Activated T-helper 2 cell treated with anti-CD3 and anti-CD28 coated beads, Interferon-gamma antibody, Interleukin-2, Interleukin-4, amounts not matched to agents 10 μg/mL and 5 μg/mL and 100 μg/mL, durations not matched to agents 14 hours and 24 hours and 36 hours (primary cell): ENCODE data around the gene TRIM43. TPM values are rescaled to one million over a fixed set of nuclear protein-coding genes. Genes with fewer than 3 reads are reported as not detected.
"Not testable (repeated sequence)": the region's sequence is repeated elsewhere in the genome, so short reads cannot be mapped to it uniquely, and the experiment has no call there.

ENCODE experiments used
- DNase-seq: peaks from one replicate; pipeline ENCODE4 v3.0.0; 2021; ENCODE audit warnings: low spot score
- H3K27ac Mint-ChIP-seq: one replicate; pipeline ENCODE4 v1.8.0; 2021; ENCODE audit warnings: mixed read lengths
- H3K27me3 Mint-ChIP-seq: one replicate; pipeline ENCODE4 v1.8.0; 2021; ENCODE audit warnings: low read depth, mixed read lengths
- H3K36me3 Mint-ChIP-seq: one replicate; pipeline ENCODE4 v1.8.0; 2021; ENCODE audit warnings: low read depth, mixed read lengths
- H3K4me1 Mint-ChIP-seq: one replicate; pipeline ENCODE4 v1.8.0; 2021; ENCODE audit warnings: low read depth, mixed read lengths
- H3K4me3 Mint-ChIP-seq: one replicate; pipeline ENCODE4 v1.8.0; 2021; ENCODE audit warnings: low read depth, mild to moderate bottlenecking, moderate library complexity, mixed read lengths
- H3K9me3 Mint-ChIP-seq: one replicate; pipeline ENCODE4 v1.8.0; 2021; ENCODE audit warnings: mixed read lengths
- intact Hi-C: fragments of 100-400 bp; cut with micrococcal nuclease; formaldehyde crosslinking; loops from one replicate; pipeline ENCODE4 v1.15.1; 2023
- total RNA-seq: library from RNA; stranded (reverse); gene quantifications from 2 replicates; pipeline ENCODE4 v1.2.3, GENCODE V29; 2022

Gene TRIM43
- total RNA-seq, 1 donor from 2014 or later: 0.25 TPM

GRCh38 chr2:95601301-95601700 lies 9.5 kb downstream of the TRIM43 start:
- H3K27ac Mint-ChIP-seq, H3K36me3 Mint-ChIP-seq, DNase-seq, intact Hi-C loops, H3K4me1 Mint-ChIP-seq, H3K27me3 Mint-ChIP-seq, H3K4me3 Mint-ChIP-seq, H3K9me3 Mint-ChIP-seq: not testable (repeated sequence)

DNA sequence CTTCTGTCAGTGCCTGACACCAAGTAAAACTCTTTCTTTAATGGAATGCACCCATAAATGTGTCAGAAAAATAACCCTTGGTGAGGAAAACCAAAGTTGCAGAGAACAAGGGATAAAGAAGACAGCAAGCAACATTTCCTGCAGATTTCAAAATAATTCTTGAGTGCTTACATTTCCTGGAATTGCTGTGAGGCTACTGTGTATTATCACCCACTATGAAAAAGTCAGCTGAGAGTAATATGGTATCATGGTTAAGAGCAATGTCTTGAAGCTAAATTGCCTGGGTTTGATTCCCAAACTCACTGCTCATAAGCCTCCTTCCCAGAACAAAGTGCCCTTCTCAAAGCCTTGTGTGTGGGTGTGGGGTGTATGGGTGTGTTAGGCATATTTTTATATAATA lies 10.3 kb downstream of the TRIM43 start:
- intact Hi-C loops, H3K4me3 Mint-ChIP-seq, H3K27ac Mint-ChIP-seq, H3K9me3 Mint-ChIP-seq, DNase-seq, H3K36me3 Mint-ChIP-seq, H3K4me1 Mint-ChIP-seq, H3K27me3 Mint-ChIP-seq: not testable (repeated sequence)

DNA sequence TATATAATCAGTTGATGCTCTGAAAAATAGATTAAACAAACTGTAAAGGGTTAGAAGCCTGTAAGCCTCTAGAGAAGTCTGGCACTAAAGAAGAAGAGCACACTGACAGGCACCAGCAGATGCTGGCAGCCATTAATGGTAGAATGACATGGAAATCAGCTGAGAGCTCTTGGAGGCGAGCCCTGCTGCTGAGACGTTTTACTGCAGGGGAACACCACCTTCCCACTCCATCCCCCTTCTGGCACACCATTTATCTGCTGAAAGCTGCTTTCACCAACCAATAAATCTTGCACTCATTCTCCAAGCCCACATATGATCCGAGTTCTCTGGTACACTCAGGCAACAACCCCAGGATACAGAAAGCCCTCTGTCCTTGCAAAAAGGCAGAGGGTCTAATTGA lies 16.6 kb downstream of the TRIM43 start:
- DNase-seq, H3K9me3 Mint-ChIP-seq, H3K4me3 Mint-ChIP-seq, H3K4me1 Mint-ChIP-seq, H3K27me3 Mint-ChIP-seq, H3K36me3 Mint-ChIP-seq, H3K27ac Mint-ChIP-seq, intact Hi-C loops: not testable (repeated sequence)

- H3K36me3 Mint-ChIP-seq, intact Hi-C loops, H3K4me1 Mint-ChIP-seq, H3K27ac Mint-ChIP-seq, H3K4me3 Mint-ChIP-seq, H3K9me3 Mint-ChIP-seq, DNase-seq, H3K27me3 Mint-ChIP-seq: not testable (repeated sequence)
Measured at GRCh38 chr2:95609764-95610163, 18.0 kb downstream of the TRIM43 start.

DNA sequence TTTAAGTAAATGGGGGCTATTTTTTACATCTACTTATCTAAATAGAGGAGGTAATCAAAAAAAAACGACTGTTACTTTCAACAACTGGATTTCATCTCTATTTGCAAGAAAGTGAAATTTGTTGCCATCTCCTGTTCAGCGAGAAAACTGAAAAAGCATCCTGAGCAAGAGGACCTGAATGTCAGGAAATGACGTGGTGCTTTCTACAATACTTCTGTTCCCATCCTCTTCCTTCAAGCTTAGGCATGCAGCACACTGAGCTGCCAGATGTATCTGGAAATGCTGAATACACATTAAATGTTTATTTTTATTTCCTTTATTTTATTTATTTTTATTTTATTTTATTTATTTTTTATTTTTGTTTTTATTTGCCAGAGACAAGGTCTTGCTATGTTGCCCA lies 21.2 kb downstream of the TRIM43 start:
- H3K27ac Mint-ChIP-seq, H3K4me1 Mint-ChIP-seq, DNase-seq, H3K9me3 Mint-ChIP-seq, H3K4me3 Mint-ChIP-seq, H3K36me3 Mint-ChIP-seq, H3K27me3 Mint-ChIP-seq, intact Hi-C loops: not testable (repeated sequence)

GRCh38 chr2:95622728-95623127 lies 30.9 kb downstream of the TRIM43 start:
- H3K9me3 Mint-ChIP-seq, H3K36me3 Mint-ChIP-seq, H3K27me3 Mint-ChIP-seq, DNase-seq, H3K4me3 Mint-ChIP-seq, intact Hi-C loops, H3K4me1 Mint-ChIP-seq, H3K27ac Mint-ChIP-seq: not testable (repeated sequence)

DNA sequence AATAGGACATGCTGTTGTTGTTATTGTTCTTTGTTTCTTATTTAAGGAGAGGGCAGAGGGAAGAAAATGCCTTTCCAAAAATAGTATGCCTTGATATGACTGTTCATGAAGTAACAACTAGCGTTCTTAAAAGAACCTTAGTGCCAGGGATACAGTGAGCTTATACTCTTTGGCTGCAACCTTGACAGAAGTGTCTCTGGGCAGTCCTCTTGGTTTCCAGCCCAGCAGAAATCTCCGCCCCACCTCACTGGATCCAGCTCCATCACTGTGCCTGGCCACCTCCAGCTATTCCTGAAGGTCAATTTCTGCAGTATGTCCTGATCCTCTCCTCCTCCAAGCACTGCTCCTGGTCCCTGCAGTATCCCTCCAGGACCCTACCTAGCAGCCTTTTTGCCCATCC lies 39.2 kb downstream of the TRIM43 start:
- H3K27me3 Mint-ChIP-seq, H3K36me3 Mint-ChIP-seq, intact Hi-C loops: not testable (repeated sequence)

GRCh38 chr2:95633626-95634259 lies 41.9 kb downstream of the TRIM43 start:
- H3K4me3 Mint-ChIP-seq, H3K27me3 Mint-ChIP-seq, H3K27ac Mint-ChIP-seq, intact Hi-C loops, H3K4me1 Mint-ChIP-seq, H3K9me3 Mint-ChIP-seq, H3K36me3 Mint-ChIP-seq, DNase-seq: not testable (repeated sequence)

More for the DNA sequence above, 39.2 kb downstream of the TRIM43 start:
- not testable (repeated sequence) for DNase-seq, H3K27ac Mint-ChIP-seq, H3K4me3 Mint-ChIP-seq, H3K4me1 Mint-ChIP-seq, H3K9me3 Mint-ChIP-seq

GRCh38 chr2:95640515-95641288 lies 48.9 kb downstream of the TRIM43 start:
- H3K4me3 Mint-ChIP-seq, H3K36me3 Mint-ChIP-seq, intact Hi-C loops, H3K27ac Mint-ChIP-seq, DNase-seq, H3K4me1 Mint-ChIP-seq, H3K9me3 Mint-ChIP-seq, H3K27me3 Mint-ChIP-seq: not testable (repeated sequence)

- H3K4me1 Mint-ChIP-seq, H3K27me3 Mint-ChIP-seq, H3K9me3 Mint-ChIP-seq, H3K36me3 Mint-ChIP-seq, H3K27ac Mint-ChIP-seq, H3K4me3 Mint-ChIP-seq, DNase-seq, intact Hi-C loops: not testable (repeated sequence)
Measured at GRCh38 chr2:95641289-95641575, 49.4 kb downstream of the TRIM43 start.

DNA sequence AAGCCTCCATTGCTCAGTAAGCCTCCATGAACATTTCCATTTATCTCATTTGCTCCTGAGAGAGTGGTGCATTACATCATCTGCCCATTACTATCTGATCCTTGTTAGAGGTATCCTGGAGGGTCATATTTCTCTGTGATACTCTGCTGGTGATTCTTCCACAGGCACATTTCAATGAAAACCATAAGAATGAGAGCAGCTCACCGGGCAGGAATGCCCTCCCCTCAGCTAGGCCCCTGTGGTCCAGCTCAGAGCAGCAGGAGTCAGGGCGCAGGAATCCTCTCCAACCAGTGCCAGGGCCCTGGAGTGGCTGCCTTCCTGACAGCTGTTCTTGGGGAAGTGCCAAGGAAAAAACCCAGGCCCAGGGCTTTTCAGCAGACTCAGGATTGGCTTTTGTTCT lies 50.0 kb downstream of the TRIM43 start:
- H3K27me3 Mint-ChIP-seq, H3K4me1 Mint-ChIP-seq, H3K9me3 Mint-ChIP-seq, H3K27ac Mint-ChIP-seq, DNase-seq, H3K36me3 Mint-ChIP-seq, intact Hi-C loops, H3K4me3 Mint-ChIP-seq: not testable (repeated sequence)

DNA sequence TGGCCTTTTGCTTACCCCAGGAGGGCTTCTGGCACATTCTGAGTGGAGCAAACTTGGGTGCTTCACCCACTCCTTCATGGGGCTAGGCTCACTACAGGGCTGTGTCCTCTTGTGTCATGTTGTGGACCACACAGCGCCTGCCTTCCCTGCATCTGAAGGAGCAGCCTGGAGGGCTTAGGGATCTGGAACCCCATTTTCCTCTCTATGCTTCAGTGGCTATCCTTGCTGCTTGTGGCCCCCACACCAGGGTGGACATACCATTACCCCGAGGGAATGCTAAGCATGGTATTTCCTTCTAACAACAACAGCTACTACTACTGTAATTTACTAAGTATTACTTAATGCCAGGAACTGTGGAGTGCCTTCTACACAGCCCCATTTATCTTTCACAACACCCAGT lies 50.6 kb downstream of the TRIM43 start:
- H3K27me3 Mint-ChIP-seq, DNase-seq, H3K27ac Mint-ChIP-seq, H3K9me3 Mint-ChIP-seq, H3K4me1 Mint-ChIP-seq, H3K36me3 Mint-ChIP-seq, H3K4me3 Mint-ChIP-seq, intact Hi-C loops: not testable (repeated sequence)

DNA sequence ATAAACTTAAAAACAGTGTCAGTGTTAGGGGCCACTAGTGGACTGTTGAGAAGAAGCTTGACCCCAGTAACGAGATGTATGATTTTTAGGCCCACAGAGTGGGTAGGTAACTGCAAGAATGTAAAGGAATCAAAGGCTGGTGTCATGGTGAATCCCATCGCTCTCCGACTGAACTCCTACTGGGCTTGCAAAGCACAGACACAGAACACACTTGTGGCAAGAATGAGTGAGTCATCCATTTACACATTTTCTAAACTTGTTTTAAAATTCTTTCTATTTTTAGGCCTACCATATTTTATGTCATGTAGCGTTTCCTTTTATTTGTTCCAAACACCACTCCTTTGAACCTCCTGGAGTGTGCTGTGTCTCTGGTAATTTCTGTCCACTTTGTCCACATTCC lies 51.1 kb downstream of the TRIM43 start:
- DNase-seq, H3K27ac Mint-ChIP-seq, H3K4me1 Mint-ChIP-seq, H3K36me3 Mint-ChIP-seq, H3K9me3 Mint-ChIP-seq, H3K27me3 Mint-ChIP-seq, intact Hi-C loops, H3K4me3 Mint-ChIP-seq: not testable (repeated sequence)

DNA sequence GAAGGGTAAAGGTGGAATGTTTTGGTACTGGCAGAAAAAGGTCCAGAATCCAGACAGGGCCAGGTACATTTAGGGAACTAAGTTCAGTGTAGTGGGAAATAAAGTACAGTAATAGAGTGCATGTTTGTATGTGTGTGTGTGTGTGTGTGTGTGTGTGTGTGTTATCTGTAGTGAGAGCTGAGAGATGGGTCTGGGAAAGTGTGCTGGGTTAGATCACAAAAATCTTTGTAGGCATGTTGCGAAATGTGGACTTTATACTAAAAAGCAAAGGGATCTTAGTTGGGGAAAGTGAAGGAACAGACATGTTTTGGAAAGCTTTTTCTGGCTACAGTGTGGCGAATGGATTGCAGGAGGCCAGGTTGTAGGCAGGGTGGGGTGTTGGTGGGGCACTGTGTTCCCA lies 53.5 kb downstream of the TRIM43 start:
- H3K36me3 Mint-ChIP-seq, H3K4me1 Mint-ChIP-seq, H3K27ac Mint-ChIP-seq, H3K27me3 Mint-ChIP-seq, H3K9me3 Mint-ChIP-seq, intact Hi-C loops, DNase-seq, H3K4me3 Mint-ChIP-seq: not testable (repeated sequence)
